Measurements from ENCODE around the gene SLC16A8.
"Not testable (repeated sequence)": the region's sequence is repeated elsewhere in the genome, so short reads cannot be mapped to it uniquely, and the experiment has no call there.

The SLC16A8 gene

DNA sequence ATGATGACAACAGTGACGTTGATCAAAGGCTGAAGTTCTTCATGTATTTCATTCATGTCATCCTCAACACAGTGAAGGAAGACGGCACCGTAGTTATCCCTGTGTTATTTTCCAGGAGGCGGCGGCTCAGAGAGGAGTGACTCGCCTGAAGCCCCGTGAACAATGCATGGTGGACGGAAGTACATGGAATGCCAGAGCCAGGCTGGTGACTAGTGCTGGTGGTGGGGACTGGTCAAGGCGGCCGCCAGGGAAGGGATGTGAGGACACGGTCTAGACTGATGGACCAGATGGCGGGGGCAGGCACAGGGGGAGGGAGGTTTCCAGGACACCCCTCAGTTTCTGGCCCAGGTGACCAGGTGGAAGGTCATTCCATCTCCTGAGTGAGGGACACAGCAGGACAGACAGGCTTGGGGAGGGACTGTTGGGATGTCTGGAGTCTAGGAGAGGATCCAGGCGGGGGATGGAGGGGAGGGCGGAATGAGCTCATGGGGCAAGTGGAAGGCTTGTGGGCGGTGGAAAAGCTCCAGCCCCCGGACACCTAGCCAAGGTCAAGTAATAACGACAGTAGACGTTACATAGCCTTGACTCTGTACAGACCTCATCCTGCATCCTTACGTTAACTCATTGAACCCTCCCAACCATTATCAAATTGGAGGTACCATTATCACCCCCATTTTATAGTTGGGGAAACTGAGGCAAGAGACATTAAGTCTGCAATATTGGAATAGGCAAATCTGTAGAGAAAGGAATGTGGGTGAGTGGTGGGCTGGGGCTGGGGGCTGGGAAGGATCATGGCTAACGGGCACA is 42.8 kb downstream of the SLC16A8 start:
- no peak for DNase-seq

DNA sequence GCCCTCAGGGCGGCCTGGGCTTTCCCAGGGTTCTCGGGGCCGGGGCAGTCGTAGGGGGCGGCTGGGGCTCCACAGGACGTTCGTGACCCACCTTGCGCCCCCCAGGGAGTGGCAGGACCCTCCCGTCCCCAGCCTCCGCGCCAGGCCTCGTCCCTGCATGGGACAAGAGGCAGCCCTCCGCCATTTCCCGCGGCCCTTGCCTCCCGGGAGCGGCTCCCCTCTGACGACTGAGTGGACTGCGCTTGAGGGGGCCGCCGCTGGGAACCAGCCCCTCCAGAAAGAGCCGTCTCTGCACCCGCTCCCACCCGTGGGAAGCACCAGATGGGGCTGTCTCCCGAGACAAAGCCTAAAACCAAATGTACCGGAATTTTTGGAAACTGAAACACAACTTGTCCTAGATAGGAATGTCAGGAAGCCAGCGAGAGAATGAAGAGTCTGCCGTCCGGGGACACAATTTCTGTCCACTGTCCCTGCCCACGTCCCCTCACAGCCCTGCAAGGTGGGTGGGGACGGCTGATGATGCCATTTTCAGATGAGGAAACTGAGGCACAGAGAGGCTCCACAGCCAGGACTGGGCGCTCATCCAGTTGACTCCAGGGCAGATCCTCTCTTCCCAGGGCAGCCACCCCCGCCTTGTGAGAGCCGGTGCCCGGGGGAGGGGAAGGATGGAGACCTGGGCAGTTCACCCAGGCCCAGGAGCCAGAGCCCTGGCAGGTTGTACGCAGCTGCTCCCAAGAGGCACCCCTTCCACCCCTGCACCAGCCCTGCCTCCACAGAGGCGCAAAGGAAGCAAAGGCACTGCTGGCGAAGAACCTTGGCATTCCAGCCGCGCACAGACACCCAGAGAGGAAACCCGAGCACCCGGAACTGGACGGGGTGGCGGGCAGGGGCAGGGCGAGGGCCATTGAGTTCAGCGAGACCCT is 44.8 kb downstream of the SLC16A8 start:
- no peak for DNase-seq

DNA sequence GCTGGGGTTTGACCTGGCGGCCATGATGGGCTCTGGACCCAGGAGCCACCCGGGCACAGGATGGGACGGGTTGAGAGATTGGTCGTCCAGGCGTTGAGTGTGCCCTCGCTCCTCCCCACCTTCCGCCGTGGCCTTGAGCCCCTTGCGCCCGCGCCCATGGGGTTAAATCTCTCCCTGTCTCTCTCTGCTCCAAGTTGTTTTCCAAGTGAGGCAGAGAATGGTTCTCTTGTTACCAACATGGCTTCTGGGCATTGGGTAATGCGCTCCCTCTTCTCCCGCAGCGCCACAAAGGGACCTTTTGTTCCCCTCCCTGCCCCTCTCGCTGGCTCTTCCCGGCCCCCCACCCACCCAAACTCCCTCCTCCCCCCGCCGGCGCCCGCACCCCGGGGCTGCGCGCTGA is 45.6 kb downstream of the SLC16A8 start:
- DNase-seq = no peak

DNA sequence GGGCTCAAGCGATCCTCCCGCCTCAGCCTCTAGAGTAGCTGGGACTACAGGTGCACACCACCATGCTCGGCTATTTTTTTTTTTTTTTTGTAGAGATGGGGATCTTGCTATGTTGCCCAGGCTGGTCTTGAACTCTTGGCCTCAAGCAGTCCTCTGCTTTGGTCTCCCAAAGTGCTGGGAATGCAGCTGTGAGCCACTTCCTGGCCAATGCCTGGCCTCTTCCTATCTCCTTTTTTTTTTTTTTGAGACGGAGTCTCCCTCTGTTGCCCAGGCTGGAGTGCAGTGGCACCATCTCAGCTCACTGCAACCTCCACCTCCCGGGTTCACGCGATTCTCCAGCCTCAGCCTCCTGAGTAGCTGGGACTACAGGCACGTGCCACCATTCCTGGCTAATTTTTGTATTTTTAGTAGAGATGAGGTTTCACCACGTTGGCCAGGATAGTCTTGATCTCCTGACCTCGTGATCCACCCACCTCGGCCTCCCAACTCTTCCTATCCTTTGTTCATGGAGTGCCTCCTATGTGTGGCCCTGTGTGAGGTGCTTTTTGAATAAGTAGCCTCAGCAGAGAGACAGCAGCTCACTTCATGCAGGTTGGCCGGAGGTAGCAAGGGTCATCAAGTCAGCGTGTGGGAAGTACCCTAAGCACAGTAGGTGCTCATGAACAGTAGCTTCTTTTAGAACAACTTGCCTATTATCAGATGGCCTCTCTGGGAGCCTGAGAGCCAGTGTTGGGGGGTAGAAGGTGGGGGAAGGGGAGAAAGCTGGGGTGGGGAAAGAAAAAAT is 46.4 kb downstream of the SLC16A8 start:
- not testable (repeated sequence) for DNase-seq

DNA sequence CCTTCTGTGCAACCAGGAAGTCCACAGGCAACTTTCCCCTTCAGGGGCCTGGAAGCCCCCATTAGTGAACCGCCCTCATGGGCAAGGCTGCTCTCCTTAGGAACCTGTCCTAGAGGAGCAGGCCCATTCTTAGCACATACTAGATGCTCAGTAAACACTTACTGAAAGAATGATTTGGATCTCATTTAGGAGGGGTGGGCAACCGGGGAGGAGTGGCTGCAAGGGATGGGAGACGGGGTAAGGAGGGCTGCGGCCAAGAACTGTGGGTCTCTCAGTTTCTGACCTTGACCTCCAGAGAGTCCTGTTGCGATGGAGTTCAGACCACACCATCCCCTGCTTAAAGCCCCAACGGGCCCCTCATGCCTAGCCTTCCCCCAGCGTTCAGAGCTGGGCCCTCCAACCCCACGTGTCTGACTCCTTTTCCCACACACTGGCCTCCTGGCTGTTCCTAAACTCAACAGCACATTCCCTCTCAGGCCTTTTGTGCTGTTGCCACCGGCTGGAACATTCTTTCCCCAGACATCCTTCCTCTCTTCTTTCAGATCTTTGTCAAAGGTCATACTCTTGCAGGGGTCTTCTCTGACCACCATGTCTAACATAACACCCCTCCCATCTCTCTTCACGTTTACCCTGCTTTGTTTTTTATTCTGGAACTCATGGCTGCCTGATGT is 47.5 kb downstream of the SLC16A8 start:
- no peak for DNase-seq

- DNase-seq = no peak
These were observed 48.5 kb downstream of the SLC16A8 start for GRCh38 chr22:38035530-38035885.

DNA sequence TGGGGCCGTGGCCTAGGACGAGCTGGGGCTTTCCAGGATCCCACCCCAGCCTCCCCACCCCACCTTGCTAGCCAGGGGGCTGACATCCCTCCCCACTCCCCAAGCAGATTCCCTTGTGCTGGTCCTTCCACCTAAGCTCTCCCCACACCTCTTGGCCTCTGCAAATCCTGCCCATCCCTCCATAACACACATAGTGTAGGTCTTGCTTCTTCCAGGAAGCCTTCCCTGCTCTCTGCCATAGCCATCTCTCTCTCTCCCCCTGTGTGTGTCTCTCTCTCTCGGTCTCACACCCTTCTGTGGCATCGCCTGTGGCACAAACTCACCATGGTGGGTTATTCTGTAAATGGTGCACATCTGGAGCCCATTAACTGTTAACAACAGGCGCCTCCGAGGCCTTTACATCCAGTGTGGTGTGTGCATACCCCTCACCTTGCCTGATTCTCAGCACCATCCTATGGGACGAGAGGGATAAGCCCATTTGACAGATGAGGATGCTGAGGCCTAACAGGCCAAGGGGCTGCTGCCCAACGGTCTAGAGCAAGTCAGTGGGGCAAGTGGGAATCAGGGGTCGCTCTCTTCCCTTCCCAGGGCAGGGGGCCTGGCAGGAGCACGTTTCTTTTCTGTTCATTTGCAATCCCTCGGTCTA is 49.0 kb downstream of the SLC16A8 start:
- no peak for DNase-seq

DNA sequence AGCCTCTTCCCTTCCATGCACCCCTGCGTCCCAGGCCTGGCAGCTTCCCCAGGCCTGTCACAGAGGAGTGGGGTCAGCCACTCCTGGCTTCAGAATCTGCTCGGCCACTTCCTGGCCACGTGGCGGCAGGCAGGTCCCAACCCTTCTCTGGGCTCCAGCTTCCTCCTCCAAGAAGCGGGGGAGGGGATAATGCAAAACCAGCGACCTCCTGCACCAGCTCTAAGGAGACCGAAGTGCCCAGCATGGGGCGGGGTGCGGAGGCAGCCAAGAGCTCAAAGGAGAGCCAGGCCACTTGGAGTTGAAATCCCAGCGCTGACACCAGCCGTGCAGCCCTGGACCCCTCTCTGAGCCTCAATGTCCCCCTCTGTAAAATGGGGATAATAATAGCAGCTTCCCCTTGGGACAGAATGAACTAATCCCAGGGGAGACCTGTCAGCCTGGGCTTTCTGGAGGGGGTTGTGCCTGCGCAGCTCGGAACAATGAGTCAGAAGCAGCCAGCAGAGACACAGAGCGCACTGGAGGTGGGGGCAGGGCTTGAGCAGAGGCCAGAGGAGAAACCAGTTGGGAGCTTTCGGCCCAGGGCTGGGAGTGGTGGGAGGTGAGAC is 49.6 kb downstream of the SLC16A8 start:
- peak; percentile 1 for DNase-seq

- DNase-seq = no peak
These were observed 50.3 kb downstream of the SLC16A8 start for GRCh38 chr22:38033522-38034277.

GRCh38 chr22:38032681-38033521 is 51.1 kb downstream of the SLC16A8 start:
- no peak for DNase-seq

GRCh38 chr22:38031491-38031890 is 52.5 kb downstream of the SLC16A8 start:
- no peak for DNase-seq

DNA sequence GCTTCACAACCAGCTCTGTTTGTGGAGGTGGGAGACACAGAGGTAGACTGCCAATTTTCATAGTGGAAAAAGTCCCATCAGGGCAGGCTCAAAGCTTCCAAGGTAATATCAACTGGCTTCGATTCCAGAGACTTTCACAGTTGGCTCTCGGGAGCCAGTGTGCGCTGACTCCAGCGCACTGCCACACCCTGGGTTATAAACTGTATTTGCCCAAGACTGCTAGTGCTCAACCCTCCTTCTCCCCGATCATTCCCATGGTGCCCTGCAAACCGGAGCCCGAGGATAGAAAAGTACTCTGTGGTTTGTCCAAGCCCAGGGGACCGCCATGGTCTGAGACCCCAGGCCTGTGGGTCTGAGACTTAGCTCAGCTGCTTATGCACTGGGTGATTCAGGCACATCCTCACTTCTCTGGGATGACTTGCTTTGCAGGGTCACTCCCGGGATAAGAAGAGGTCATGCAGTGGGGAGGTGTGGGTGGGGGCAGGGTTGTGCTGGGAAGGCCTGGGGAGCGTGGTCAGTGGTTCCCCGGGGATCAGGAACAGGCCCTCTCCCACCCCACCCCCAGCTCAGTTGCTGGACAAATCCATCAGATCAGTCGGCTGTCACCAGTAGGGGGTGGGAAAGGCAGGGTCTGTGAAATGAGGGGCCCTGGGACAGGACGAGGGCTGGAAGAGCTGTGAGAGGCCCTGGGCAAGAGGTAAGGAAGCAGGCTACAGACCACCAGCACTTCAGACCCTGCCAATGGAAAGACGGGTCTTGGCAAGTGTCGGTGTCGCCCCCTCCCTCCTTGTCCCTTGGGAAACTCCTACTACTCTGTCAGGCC is 53.5 kb downstream of the SLC16A8 start:
- DNase-seq = no peak

GRCh38 chr22:38029901-38030300 is 54.1 kb downstream of the SLC16A8 start:
- DNase-seq = no peak

DNA sequence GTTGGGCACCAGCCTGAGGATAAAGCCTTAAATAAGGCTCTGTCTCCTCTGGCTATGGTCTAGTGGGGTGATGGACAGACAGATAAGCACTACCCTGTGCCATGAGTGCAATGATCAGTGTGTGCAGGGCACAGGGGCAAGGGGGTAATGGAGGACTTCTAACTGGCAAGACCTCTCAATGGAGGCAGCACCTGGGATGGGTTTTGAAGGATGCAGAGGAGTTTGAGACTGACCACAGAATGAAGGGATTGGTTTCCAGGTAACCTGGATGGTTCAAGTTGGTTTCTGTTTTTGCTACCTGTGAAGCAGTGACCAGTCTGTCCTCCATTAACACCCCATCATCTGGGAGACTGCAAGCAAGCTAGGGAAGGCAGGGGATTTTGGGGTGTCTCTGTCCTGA is 54.6 kb downstream of the SLC16A8 start:
- no peak for DNase-seq

- DNase-seq = no peak
These were observed 55.4 kb downstream of the SLC16A8 start for GRCh38 chr22:38028344-38029130.
